Midbrain (tissue), 1 donor: ENCODE measurements around the gene HTRA1.

ENCODE experiments used
- DNase-seq: peaks from one replicate; lab custom pipeline; 2025; lab: John Stamatoyannopoulos, UW

The HTRA1 gene

GRCh38 chr10:122455376-122456079 lies 5.8 kb upstream of the HTRA1 start:
- no peak for DNase-seq

GRCh38 chr10:122457934-122458333 lies 3.4 kb upstream of the HTRA1 start:
- peak; percentile 46 for DNase-seq

GRCh38 chr10:122458693-122459092 lies 2.7 kb upstream of the HTRA1 start:
- peak; percentile 37 for DNase-seq

- no peak for DNase-seq
Measured at GRCh38 chr10:122459561-122460273, 1.6 kb upstream of the HTRA1 start.

GRCh38 chr10:122460891-122461293 lies 461 bp upstream of the HTRA1 start:
- DNase-seq: no peak

GRCh38 chr10:122461729-122462532 lies 578 bp downstream of the HTRA1 start:
- DNase-seq: no peak

- DNase-seq: no peak
Measured at GRCh38 chr10:122462533-122463465, 1.4 kb downstream of the HTRA1 start.

- no peak for DNase-seq
Measured at GRCh38 chr10:122463466-122464249, 2.3 kb downstream of the HTRA1 start.

GRCh38 chr10:122464250-122464510 lies 2.8 kb downstream of the HTRA1 start:
- no peak for DNase-seq

GRCh38 chr10:122464586-122464985 lies 3.2 kb downstream of the HTRA1 start:
- DNase-seq: peak; percentile 48

- no peak for DNase-seq
Measured at GRCh38 chr10:122465401-122466040, 4.2 kb downstream of the HTRA1 start.

- no peak for DNase-seq
Measured at GRCh38 chr10:122466951-122467381, 5.6 kb downstream of the HTRA1 start.

GRCh38 chr10:122467701-122468100 lies 6.3 kb downstream of the HTRA1 start:
- DNase-seq: no peak

GRCh38 chr10:122468307-122468925 lies 7.1 kb downstream of the HTRA1 start:
- no peak for DNase-seq

- DNase-seq: peak; percentile 41
Measured at GRCh38 chr10:122468926-122469781, 7.8 kb downstream of the HTRA1 start.

- no peak for DNase-seq
Measured at GRCh38 chr10:122469848-122470247, 8.5 kb downstream of the HTRA1 start.

GRCh38 chr10:122471531-122472177 lies 10.3 kb downstream of the HTRA1 start:
- DNase-seq: no peak

GRCh38 chr10:122473116-122473515 lies 11.8 kb downstream of the HTRA1 start:
- DNase-seq: no peak
